Upper lobe of left lung (tissue), 6 donors: ENCODE measurements around the gene EFNB2. TPM values are rescaled to one million over a fixed set of nuclear protein-coding genes. Genes with fewer than 3 reads are reported as not detected.

ENCODE experiments used
- ATAC-seq, 2 donors: fragments of 200-7000 bp; cut with Tn5 transposase; one replicate each; pipeline ENCODE4 v1.9.1; 2022; ENCODE audit warnings: mild to moderate bottlenecking in 2 of 2, moderate library complexity in 2 of 2; ENCODE audit not compliant: low FRiP score in 2 of 2
- DNase-seq, 2 donors: peaks; one replicate each; pipeline ENCODE4 v3.0.0-alpha.2; 2019 to 2020
- H3K27ac ChIP-seq, 4 donors: fragments of 200-600 bp; sonication (generic); one replicate each; pipeline ENCODE4 v1.5.1; 2016 to 2019
- H3K27me3 ChIP-seq, 4 donors: fragments of 200-600 bp; sonication (generic); one replicate each; pipeline ENCODE4 v1.5.1; 2017 to 2019
- H3K36me3 ChIP-seq, 4 donors: fragments of 200-600 bp; sonication (generic); one replicate each; pipeline ENCODE4 v1.5.1; 2016 to 2019
- H3K4me1 ChIP-seq, 4 donors: fragments of 200-600 bp; sonication (generic); one replicate each; pipeline ENCODE4 v1.5.1; 2018 to 2019
- H3K4me3 ChIP-seq, 4 donors: fragments of 200-600 bp; sonication (generic); one replicate each; pipeline ENCODE4 v1.5.1; 2017 to 2019; ENCODE audit warnings: mild to moderate bottlenecking in 2 of 4, moderate library complexity in 1 of 4
- H3K9me3 ChIP-seq, 4 donors: fragments of 200-600 bp; sonication (generic); one replicate each; pipeline ENCODE4 v1.5.1; 2018 to 2019
- CTCF ChIP-seq, 6 experiments: fragments of 450-650 bp in 4 of 6; fragments of 200-600 bp in 2 of 6; sonication (generic) in 2 of 6; IDR thresholded peaks; one replicate each; pipeline ENCODE4 v1.5.1; 2016 to 2019; ENCODE audit warnings: antibody characterized with exemption in 6 of 6
- EP300 ChIP-seq, 4 donors: sonication (generic); formaldehyde crosslinking; IDR thresholded peaks; one replicate each; pipeline ENCODE4 v1.5.1; 2017; ENCODE audit warnings: antibody characterized with exemption in 4 of 4, control low read depth in 2 of 4
- POLR2A ChIP-seq, 4 donors: fragments of 450-650 bp; IDR thresholded peaks; one replicate each; pipeline ENCODE4 v1.5.1; 2016 to 2017; ENCODE audit warnings: antibody characterized with exemption in 4 of 4, mild to moderate bottlenecking in 2 of 4
- POLR2AphosphoS5 ChIP-seq, 2 donors: sonication (generic); formaldehyde crosslinking; IDR thresholded peaks; one replicate each; pipeline ENCODE4 v1.5.1; 2017; ENCODE audit warnings: antibody characterized with exemption in 2 of 2
- WGBS, 2 donors: methylation state at CpG; one replicate each; pipeline ENCODE4 v1.1.5; 2017 to 2018; 5-methylcytosine and 5-hydroxymethylcytosine counted together
- total RNA-seq, 6 donors: library from RNA; depleted of rRNA in 4 of 6; stranded (reverse); fragments of >200 nt in 4 of 6; gene quantifications; one replicate each; pipeline versions ENCODE4 v1.1.0 to v1.2.1, GENCODE V29; 2016 to 2021
- donor health status: DM: no; HTN: no; CAD: no; lungs with moderate emphysema.
- donor health status: DM: no; HTN: yes; CAD: no; lungs with severe emphysema.

EFNB2 gene
- total RNA-seq, 6 donors from 2014 or later, result 23.0 to 45.7 (median 30.9) TPM

GRCh38 chr13:106548064-106548696 lies 12.7 kb upstream of the EFNB2 start:
- 81 to 86% methylated on average over 3 of the region's 3 CpGs for WGBS, 2 donors
- TF ChIP-seq POLR2A (IDR thresholded peaks at IDR 0.05), result no peak
- TF ChIP-seq EP300 (IDR thresholded peaks at IDR 0.05), result no peak
- TF ChIP-seq POLR2AphosphoS5 (IDR thresholded peaks at IDR 0.05), result no peak
- no peak for TF ChIP-seq CTCF (IDR thresholded peaks at IDR 0.05)

GRCh38 chr13:106541826-106542225 lies 6.4 kb upstream of the EFNB2 start:
- Histone ChIP-seq H3K36me3 (peaks cover 0 to 33% (median 5%) of the 10 kb centered on the region in 4 donors), H3K27me3 (no peaks in the 10 kb centered on the region), H3K4me3 (no peak overlapping the region), H3K27ac (no peak overlapping the region), H3K9me3 (no peaks in the 10 kb centered on the region), H3K4me1 (peaks cover 0 to 2% (median 0%) of the 10 kb centered on the region in 4 donors)
- WGBS, 2 donors, result 75 to 81% methylated on average over 1 of the region's 1 CpG
- DNase-seq (no peak), ATAC-seq (no peak)
- TF ChIP-seq CTCF (IDR thresholded peaks at IDR 0.05) (no peak), EP300 (IDR thresholded peaks at IDR 0.05) (no peak), POLR2A (IDR thresholded peaks at IDR 0.05) (no peak), POLR2AphosphoS5 (IDR thresholded peaks at IDR 0.05) (no peak)

More at GRCh38 chr13:106548064-106548696, 12.7 kb upstream of the EFNB2 start:
- H3K27me3 ChIP-seq, result no peaks in the 10 kb centered on the region
- H3K27ac ChIP-seq, result no peak overlapping the region
- H3K9me3 ChIP-seq, result no peaks in the 10 kb centered on the region
- no peak for DNase-seq
- peaks cover 0 to 26% (median 5%) of the 10 kb centered on the region in 4 donors for H3K36me3 ChIP-seq
- ATAC-seq, result no peak
- H3K4me3 ChIP-seq, result no peak overlapping the region
- peaks cover 9 to 27% (median 18%) of the 10 kb centered on the region in 4 donors for H3K4me1 ChIP-seq

- DNase-seq (no peak), ATAC-seq (no peak)
- Histone ChIP-seq H3K27ac (no peak overlapping the region), H3K9me3 (no peaks in the 10 kb centered on the region), H3K4me1 (peaks cover 0 to 11% (median 1%) of the 10 kb centered on the region in 4 donors), H3K36me3 (peaks cover 0 to 29% (median 5%) of the 10 kb centered on the region in 4 donors), H3K4me3 (no peak overlapping the region), H3K27me3 (no peaks in the 10 kb centered on the region)
- TF ChIP-seq EP300 (IDR thresholded peaks at IDR 0.05) (no peak), POLR2AphosphoS5 (IDR thresholded peaks at IDR 0.05) (no peak), CTCF (IDR thresholded peaks at IDR 0.05) (no peak), POLR2A (IDR thresholded peaks at IDR 0.05) (no peak)
- 60 to 78% methylated on average over 4 of the region's 4 CpGs for WGBS, 2 donors
Observed at GRCh38 chr13:106540613-106541012, 5.2 kb upstream of the EFNB2 start.

GRCh38 chr13:106537521-106537920 lies 2.1 kb upstream of the EFNB2 start:
- peaks cover 0 to 14% (median 0%) of the 10 kb centered on the region in 4 donors for H3K36me3 ChIP-seq
- H3K4me1 ChIP-seq, result peaks cover 8 to 34% (median 12%) of the 10 kb centered on the region in 4 donors
- no peaks in the 10 kb centered on the region for H3K9me3 ChIP-seq
- 52 to 61% methylated on average over 3 of the region's 3 CpGs for WGBS, 2 donors
- no peak for ATAC-seq
- H3K4me3 ChIP-seq, result no peak overlapping the region
- DNase-seq, result no peak
- TF ChIP-seq EP300 (IDR thresholded peaks at IDR 0.05) (no peak), CTCF (IDR thresholded peaks at IDR 0.05) (no peak), POLR2AphosphoS5 (IDR thresholded peaks at IDR 0.05) (no peak), POLR2A (IDR thresholded peaks at IDR 0.05) (no peak)
- H3K27ac ChIP-seq, result peak overlapping the region in 1 of 4 donors; percentile 12
- peaks cover 0 to 11% (median 1%) of the 10 kb centered on the region in 4 donors for H3K27me3 ChIP-seq
